NCI-H1048 (cell line): ENCODE data around the gene SLC7A9.
"Not testable (repeated sequence)": the region's sequence is repeated elsewhere in the genome, so short reads cannot be mapped to it uniquely, and the experiment has no call there.

Source experiments
- DNase-seq: peaks from one replicate; lab custom pipeline; 2025; lab: John Stamatoyannopoulos, UW

SLC7A9 gene

DNA sequence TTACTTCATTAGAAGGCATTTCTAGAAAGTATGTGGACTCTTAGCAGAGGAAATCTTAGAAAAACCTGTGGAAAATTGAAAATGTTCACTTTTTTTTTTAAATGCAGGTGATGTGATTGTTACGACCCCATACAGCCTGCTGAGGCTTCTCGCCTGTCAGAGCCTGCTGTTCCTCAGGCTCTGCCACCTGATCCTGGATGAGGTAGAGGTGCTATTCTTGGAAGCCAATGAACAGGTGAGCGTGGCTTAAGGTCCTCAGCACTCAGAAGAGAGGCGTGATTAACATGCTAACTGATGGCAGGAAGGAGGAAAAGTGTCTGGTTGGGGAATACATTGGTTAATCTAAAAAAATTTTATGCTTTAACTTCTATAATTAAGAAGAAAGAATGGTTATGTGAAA is 71.4 kb downstream of the SLC7A9 start:
- DNase-seq = no peak

DNA sequence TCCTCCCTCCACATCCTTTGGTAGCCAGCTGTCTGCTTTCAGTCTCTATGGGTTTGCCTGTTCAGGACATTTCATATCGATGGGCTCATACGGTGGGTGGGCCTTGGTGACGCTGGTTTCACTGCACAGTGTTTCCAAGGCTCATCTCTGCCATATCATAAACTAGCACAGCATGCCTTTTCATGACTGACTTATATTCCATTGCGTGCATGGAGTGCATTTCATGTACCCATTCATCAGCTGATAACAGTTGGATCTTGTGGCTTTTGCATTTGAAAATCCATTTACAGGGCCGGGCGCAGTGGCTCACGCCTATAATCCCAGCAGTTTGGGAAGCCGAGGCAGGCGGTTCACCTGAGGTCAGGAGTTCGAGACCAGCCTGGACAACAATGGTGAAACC is 80.1 kb downstream of the SLC7A9 start:
- DNase-seq = no peak

DNA sequence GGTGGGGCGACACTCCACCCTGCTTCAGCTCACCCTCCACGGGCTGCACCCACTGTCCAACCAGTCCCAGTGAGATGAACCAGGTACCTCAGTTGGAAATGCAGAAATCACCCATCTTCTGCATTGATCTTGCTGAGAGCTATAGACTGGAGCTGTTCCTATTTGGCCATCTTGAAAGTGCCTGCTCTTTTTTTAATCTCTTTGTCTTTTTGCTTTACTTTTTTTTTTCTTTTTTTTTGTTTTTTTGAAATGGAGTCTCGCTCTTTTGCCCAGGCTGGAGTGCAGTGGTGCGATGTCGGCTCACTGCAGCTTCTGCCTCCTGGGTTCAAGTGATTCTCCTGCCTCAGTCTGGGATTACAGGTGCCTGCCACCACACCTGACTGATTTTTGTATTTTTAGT is 81.7 kb downstream of the SLC7A9 start:
- not testable (repeated sequence) for DNase-seq

DNA sequence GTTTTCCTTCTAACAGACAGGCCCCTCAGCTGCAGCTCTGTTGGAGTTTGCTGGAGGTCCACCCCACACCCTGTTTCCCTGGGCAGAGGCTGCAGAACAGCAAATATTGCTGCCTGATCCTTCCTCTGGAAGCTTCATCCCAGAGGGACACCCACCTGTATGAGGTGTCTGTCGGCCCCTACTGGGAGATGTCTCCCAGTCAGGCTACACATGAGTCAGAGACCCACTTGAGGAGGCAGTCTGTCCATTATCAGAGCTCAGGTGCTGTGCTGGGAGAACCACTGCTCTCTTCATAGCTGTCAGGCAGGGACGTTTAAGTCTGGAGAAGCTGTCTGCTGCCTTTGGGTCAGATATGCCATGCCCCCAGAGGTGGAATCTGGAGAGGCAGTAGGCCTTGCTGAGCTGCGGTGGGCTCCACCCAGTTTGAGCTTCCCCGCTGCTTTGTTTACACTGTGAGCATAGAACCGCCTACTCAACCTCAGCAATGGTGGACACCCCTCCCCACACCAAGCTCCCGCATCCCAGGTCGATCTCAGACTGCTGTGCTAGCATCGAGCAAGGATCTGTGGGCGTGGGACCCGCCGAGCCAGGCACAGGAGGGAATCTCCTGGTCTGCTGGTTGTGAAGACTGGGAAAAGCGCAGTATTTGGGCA is 82.3 kb downstream of the SLC7A9 start:
- not testable (repeated sequence) for DNase-seq

DNA sequence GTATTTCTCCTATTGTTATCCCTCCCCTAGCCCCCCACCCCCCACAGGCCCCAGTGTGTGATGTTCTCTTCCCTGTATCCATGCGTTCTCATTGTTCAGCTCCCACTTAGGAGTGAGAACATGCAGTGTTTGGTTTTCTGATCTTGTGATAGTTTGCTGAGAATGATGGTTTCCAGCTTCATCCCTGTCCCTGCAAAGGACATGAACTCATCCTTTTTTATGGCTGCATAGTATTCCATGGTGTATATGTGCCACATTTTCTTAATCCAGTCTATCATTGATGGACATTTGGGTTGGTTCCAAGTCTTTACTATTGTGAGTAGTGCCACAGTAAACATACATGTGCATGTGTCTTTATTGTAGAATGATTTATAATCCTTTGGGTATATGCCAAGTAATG is 87.5 kb downstream of the SLC7A9 start:
- not testable (repeated sequence) for DNase-seq

DNA sequence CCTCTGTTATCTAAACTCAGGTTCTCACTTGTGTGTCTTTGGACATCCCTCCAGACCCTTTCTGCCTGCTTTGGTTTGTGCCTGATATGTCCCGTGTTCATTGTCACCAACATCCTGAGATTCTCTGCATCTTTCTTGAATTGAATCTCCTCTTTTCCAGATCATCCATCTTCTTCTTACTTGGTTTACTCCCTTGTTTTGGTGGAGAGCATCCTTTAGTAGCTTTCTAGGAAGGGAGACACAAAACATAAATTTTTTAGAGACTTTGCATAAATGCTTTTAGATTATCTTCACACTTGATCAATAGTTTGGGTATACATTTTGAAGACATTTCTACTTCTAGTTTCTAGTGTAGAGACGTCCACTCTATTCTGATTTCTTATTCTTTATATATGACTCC is 88.3 kb downstream of the SLC7A9 start:
- no peak for DNase-seq
